Karpas-422 (cell line): ENCODE measurements around the gene SEMA5B. TPM values are rescaled to one million over a fixed set of nuclear protein-coding genes. Genes with fewer than 3 reads are reported as not detected.

Source experiments
- DNase-seq: peaks from one replicate; pipeline ENCODE4 v3.0.0-alpha.2; 2015
- H2AFZ ChIP-seq: fragments of 200-600 bp; sonication (generic); 2 replicates; pipeline ENCODE4 v1.6.1; 2014; ENCODE audit warnings: antibody characterized with exemption, low read length, mixed read lengths
- H3K27ac ChIP-seq: fragments of 200-600 bp; sonication (generic); 2 replicates; pipeline ENCODE4 v1.5.1; 2014; ENCODE audit warnings: mild to moderate bottlenecking, low read length, moderate library complexity
- H3K27me3 ChIP-seq: fragments of 200-600 bp; sonication (generic); 2 replicates; pipeline ENCODE4 v1.6.1; 2014; ENCODE audit warnings: low read length, mixed read lengths
- H3K36me3 ChIP-seq: fragments of 200-600 bp; sonication (generic); 2 replicates; pipeline ENCODE4 v1.6.1; 2014; ENCODE audit warnings: low read length, mixed read lengths; ENCODE audit not compliant: insufficient read depth
- H3K4me1 ChIP-seq: fragments of 200-600 bp; sonication (generic); 2 replicates; pipeline ENCODE4 v1.6.1; 2014; ENCODE audit warnings: mild to moderate bottlenecking, low read length, mixed read lengths
- H3K4me2 ChIP-seq: fragments of 200-600 bp; sonication (generic); 2 replicates; pipeline ENCODE4 v1.6.1; 2014; ENCODE audit warnings: low read length, low read depth, mild to moderate bottlenecking; ENCODE audit not compliant: poor library complexity, severe bottlenecking
- H3K4me3 ChIP-seq: fragments of 200-600 bp; sonication (generic); 2 replicates; pipeline ENCODE4 v1.5.1; 2014; ENCODE audit warnings: mild to moderate bottlenecking, antibody characterized with exemption, low read length, mixed read lengths
- H3K79me2 ChIP-seq: fragments of 200-600 bp; sonication (generic); 2 replicates; pipeline ENCODE4 v1.6.1; 2014; ENCODE audit warnings: mild to moderate bottlenecking, low read length, mixed read lengths
- H3K9ac ChIP-seq: fragments of 200-600 bp; sonication (generic); 2 replicates; pipeline ENCODE4 v1.6.0; 2014; ENCODE audit warnings: low read length
- H3K9me2 ChIP-seq: fragments of 200-600 bp; sonication (generic), shearing (Covaris generic); replicated peaks from 2 replicates; pipeline ENCODE4 v1.6.0; 2014; ENCODE audit warnings: mild to moderate bottlenecking, low read length, moderate library complexity; ENCODE audit not compliant: insufficient read depth
- H3K9me3 ChIP-seq: fragments of 300-700, 200-600 bp; sonication (generic); 2 replicates; pipeline ENCODE4 v1.6.1; 2014; ENCODE audit warnings: low read length, mixed read lengths
- H4K20me1 ChIP-seq: fragments of 200-600 bp; sonication (generic); 2 replicates; pipeline ENCODE4 v1.6.1; 2014; ENCODE audit warnings: mild to moderate bottlenecking, antibody characterized with exemption, low read length, low read depth; ENCODE audit not compliant: insufficient read depth
- total RNA-seq: library from RNA; depleted of rRNA; stranded (reverse); fragments of >200 nt; shearing (Covaris generic); gene quantifications from 2 replicates; pipeline ENCODE4 v1.2.3, GENCODE V29; 2014; ENCODE audit warnings: low replicate concordance

The SEMA5B gene
- total RNA-seq, 1 experiment from 2014 or later, result not detected

DNA sequence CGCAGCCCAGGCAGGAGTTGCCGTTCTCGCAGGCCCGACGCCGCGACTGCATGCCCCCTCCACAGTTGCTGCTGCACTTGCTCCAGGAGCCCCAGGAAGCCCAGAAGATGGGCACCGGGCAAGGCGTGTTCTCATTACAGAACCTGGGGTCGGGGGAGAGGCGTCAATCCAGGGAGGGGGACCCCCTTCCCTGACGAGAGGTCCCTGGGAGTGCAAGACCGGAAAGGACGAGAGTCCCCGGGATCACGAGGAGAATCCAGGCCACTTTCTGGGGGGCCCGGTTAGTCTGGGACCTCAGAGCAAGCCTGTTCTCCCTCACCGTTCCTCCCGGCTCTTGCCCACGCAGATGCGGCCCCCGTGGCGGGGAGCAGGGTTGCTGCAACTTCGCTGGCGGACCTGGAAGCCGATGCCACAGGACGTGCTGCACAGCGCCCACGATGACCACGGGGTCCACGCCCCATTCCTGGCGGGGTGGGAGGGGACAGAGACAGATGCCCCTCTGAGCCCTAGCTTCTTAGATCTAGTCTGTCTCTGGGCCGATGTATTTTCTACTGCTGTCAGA, 113.9 kb downstream of the SEMA5B start:
- Histone ChIP-seq H3K9me3 (no peaks in the 10 kb centered on the region), H3K4me3 (no peak overlapping the region), H3K36me3 (no peaks in the 10 kb centered on the region), H2AFZ (no peak overlapping the region), H3K27me3 (no peaks in the 10 kb centered on the region), H3K79me2 (no peaks in the 10 kb centered on the region), H3K27ac (no peak overlapping the region), H3K9ac (no peak overlapping the region), H3K4me2 (no peak overlapping the region), H4K20me1 (no peaks in the 10 kb centered on the region), H3K4me1 (no peaks in the 10 kb centered on the region), H3K9me2 (no peaks in the 10 kb centered on the region)
- DNase-seq, result no peak

DNA sequence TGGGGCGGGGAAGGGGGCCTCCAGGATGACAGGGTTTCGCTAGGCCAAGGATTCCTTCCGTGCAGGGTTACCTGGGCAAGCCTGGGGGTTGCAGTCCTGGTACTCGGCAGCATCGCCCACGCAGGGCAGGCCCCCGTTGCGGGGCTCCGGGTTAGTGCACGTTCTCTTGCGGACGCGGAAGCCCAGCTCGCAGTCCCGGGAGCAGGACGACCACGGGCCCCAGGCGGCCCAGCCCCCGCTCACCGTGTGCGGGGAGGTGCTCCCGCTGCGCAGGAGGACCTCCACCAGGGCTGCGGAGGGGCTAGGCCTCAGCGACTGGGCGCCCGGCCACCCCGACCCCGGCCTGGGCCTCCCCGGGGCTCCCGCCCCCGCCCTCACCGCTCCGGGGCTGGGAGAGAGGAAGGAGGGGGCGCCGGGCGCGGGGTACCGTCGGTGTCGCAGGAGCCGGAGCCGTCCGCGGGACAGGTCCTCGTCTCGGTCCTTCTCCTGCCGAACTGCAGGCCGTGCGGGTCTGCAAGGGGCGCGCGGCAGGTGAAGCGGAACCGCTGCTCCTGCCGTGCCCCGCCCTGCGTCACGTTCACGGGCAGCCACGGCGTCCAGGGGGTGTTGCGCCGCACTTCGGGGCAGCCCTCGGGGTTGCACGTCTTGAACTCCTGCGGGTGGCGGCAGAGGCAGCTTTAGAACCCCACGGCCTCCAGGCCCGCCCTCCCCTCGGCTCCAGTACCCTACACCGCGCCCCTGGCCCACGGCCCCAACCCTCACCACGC, 114.6 kb downstream of the SEMA5B start:
- no peak overlapping the region for H3K9ac ChIP-seq
- H3K79me2 ChIP-seq, result no peaks in the 10 kb centered on the region
- no peaks in the 10 kb centered on the region for H3K9me3 ChIP-seq
- no peaks in the 10 kb centered on the region for H3K4me1 ChIP-seq
- H3K27me3 ChIP-seq, result no peaks in the 10 kb centered on the region
- DNase-seq, result no peak
- no peaks in the 10 kb centered on the region for H3K36me3 ChIP-seq
- no peak overlapping the region for H3K4me3 ChIP-seq
- no peaks in the 10 kb centered on the region for H3K9me2 ChIP-seq
- no peak overlapping the region for H3K27ac ChIP-seq
- no peaks in the 10 kb centered on the region for H4K20me1 ChIP-seq
- H2AFZ ChIP-seq, result no peak overlapping the region
- H3K4me2 ChIP-seq, result no peak overlapping the region

DNA sequence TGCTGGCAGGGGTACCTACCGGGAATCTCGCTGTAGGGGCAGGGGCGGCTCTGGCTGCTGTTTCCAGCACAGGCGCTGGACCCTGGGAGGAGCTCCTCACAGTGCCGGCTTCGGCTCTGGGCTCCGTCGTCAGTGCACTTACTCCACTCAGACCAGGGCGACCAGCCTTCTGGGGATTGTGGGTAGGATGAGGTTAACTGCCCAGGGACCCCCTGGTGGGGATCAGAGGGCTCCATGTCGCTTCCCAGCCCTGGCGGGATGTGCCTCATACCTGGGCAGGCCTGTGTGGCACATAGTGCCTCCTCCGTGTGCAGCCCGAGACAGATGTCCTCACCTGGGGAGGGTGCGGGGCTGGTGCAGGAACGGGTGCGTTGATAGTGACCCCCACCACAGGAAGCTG, 115.7 kb downstream of the SEMA5B start:
- DNase-seq, result no peak
- Histone ChIP-seq H4K20me1 (no peaks in the 10 kb centered on the region), H3K27ac (no peak overlapping the region), H3K27me3 (no peaks in the 10 kb centered on the region), H3K4me2 (no peak overlapping the region), H3K9me2 (no peaks in the 10 kb centered on the region), H3K79me2 (no peaks in the 10 kb centered on the region), H3K9me3 (no peaks in the 10 kb centered on the region), H3K4me3 (no peak overlapping the region), H3K9ac (no peak overlapping the region), H3K4me1 (no peaks in the 10 kb centered on the region), H2AFZ (no peak overlapping the region), H3K36me3 (no peaks in the 10 kb centered on the region)

DNA sequence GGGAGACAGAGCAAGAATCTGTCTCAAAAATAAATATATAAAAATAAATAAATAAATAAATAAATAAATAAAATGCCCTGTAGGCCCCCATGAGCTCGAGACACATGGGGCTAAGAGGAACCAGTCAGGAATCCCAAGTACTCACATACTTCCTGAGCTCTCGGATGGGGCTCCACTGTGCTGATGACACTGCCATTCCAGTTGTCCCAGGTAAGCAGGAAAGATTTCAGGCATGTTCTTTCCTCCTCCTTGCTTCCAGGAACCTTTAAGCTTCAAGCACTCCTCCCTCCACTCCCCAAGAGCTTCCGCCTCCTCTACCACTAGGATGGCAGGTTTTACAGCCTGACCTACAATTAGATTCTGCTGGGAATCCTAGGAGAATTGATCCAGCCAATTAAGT, 119.3 kb downstream of the SEMA5B start:
- Histone ChIP-seq H3K4me1 (no peaks in the 10 kb centered on the region), H3K4me2 (no peak overlapping the region), H3K9me3 (no peaks in the 10 kb centered on the region)

DNA sequence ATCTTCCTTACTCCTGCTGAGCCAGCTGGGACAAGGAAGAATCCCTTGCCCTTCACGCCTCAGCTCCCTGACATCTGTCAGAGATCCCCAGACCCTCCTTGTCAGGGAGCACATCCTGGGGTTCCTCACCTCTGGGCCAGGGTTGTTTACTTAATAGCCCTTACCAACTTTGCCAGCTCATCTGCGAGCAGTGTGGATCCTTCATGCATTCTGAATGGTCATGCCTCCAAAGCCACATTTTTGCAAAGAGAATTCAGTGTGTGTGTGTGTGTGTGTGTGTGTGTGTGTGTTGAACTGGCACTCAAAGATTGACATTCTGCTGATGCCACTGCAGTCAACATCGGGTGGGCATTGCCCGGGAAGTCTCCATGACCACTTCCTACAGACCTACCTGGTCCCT, 120.1 kb downstream of the SEMA5B start:
- H3K4me1 ChIP-seq, result no peaks in the 10 kb centered on the region
- H3K9ac ChIP-seq, result no peak overlapping the region
- no peaks in the 10 kb centered on the region for H3K27me3 ChIP-seq
- H3K9me3 ChIP-seq, result no peaks in the 10 kb centered on the region
- H4K20me1 ChIP-seq, result no peaks in the 10 kb centered on the region
- no peak for DNase-seq
- no peaks in the 10 kb centered on the region for H3K79me2 ChIP-seq
- H3K4me3 ChIP-seq, result no peak overlapping the region
- no peak overlapping the region for H3K27ac ChIP-seq
- no peak overlapping the region for H3K4me2 ChIP-seq
- H3K9me2 ChIP-seq, result no peaks in the 10 kb centered on the region
- no peak overlapping the region for H2AFZ ChIP-seq
- no peaks in the 10 kb centered on the region for H3K36me3 ChIP-seq

More for the DNA sequence above, 119.3 kb downstream of the SEMA5B start:
- Histone ChIP-seq H3K79me2 (no peaks in the 10 kb centered on the region), H3K36me3 (no peaks in the 10 kb centered on the region), H3K4me3 (no peak overlapping the region), H4K20me1 (no peaks in the 10 kb centered on the region), H2AFZ (no peak overlapping the region), H3K9ac (no peak overlapping the region), H3K9me2 (no peaks in the 10 kb centered on the region), H3K27me3 (no peaks in the 10 kb centered on the region), H3K27ac (no peak overlapping the region)
- no peak for DNase-seq

DNA sequence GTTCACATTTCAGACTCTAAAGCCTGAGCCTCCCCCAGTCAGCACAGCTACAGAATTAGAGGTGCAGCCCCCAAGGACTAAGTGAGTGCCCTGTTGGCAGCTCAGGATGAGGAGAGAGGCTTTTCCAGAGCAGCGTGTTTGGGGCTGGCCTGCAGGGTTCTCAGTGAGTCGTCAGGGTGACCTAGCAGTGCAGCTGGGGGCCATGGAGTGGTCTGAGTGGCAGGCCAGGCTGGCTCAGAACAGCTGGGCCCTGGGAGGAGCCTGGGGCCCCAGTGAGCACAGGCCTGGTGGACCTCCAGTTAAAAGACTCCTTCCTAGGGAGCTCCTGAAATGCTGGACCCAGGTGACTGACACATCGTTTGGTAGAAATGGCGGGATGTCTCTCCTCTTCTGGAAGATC, 124.4 kb downstream of the SEMA5B start:
- Histone ChIP-seq H3K4me2 (no peak overlapping the region), H3K27ac (no peak overlapping the region), H3K4me1 (no peaks in the 10 kb centered on the region), H3K27me3 (no peaks in the 10 kb centered on the region), H4K20me1 (no peaks in the 10 kb centered on the region), H3K36me3 (no peaks in the 10 kb centered on the region), H3K9me3 (no peaks in the 10 kb centered on the region), H3K9me2 (no peaks in the 10 kb centered on the region), H3K79me2 (no peaks in the 10 kb centered on the region), H2AFZ (no peak overlapping the region), H3K9ac (no peak overlapping the region), H3K4me3 (no peak overlapping the region)
- no peak for DNase-seq

DNA sequence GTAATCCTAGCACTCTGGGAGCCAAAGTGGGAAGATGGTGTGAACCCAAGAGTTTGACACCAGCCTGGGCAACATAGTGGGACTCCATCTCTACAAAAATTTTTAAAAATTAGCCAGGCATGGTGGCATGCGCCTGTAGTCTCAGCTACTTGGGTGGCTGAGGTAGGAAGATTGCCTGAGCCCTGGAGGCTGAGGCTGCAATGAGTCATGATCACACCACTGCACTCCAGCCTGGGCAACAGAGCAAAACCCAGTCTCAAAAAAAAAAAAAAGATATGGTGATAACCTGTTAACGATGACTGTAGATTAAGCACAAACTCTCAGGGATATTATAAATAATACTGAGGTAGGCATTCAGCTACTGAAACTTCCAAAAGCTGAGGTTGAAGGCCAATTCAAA, 125.2 kb downstream of the SEMA5B start:
- H4K20me1 ChIP-seq, result no peaks in the 10 kb centered on the region
- H3K9me3 ChIP-seq, result no peaks in the 10 kb centered on the region
- no peak for DNase-seq
- no peak overlapping the region for H3K9ac ChIP-seq
- no peaks in the 10 kb centered on the region for H3K27me3 ChIP-seq
- no peak overlapping the region for H3K4me3 ChIP-seq
- H3K36me3 ChIP-seq, result no peaks in the 10 kb centered on the region
- no peaks in the 10 kb centered on the region for H3K4me1 ChIP-seq
- no peaks in the 10 kb centered on the region for H3K9me2 ChIP-seq
- H3K4me2 ChIP-seq, result no peak overlapping the region
- H2AFZ ChIP-seq, result no peak overlapping the region
- no peaks in the 10 kb centered on the region for H3K79me2 ChIP-seq
- no peak overlapping the region for H3K27ac ChIP-seq

DNA sequence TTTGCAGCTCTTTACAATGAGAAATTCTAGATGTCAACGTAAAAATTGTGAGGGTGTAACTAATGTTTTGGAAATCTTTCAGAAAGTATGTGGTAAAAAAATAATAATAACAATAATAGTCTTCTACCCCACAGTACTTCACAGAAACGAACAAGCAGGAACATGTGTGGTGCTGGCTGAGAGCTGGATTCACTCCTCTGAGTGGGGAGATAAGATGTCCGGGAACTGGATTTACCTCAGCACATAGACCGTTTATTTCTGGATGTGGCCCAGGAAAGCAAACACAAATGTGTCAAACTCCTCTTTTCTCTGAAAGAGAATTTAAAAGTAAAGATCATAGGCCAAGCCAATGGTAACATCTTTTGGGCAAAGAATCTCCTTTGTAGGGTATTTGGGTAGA, 129.3 kb downstream of the SEMA5B start:
- H3K27ac ChIP-seq, result no peak overlapping the region
- no peak overlapping the region for H3K4me2 ChIP-seq
- no peaks in the 10 kb centered on the region for H3K4me1 ChIP-seq
- no peak overlapping the region for H2AFZ ChIP-seq
- H3K79me2 ChIP-seq, result no peaks in the 10 kb centered on the region
- no peak overlapping the region for H3K4me3 ChIP-seq
- no peaks in the 10 kb centered on the region for H3K9me3 ChIP-seq
- no peaks in the 10 kb centered on the region for H4K20me1 ChIP-seq
- DNase-seq, result no peak
- no peaks in the 10 kb centered on the region for H3K9me2 ChIP-seq
- no peak overlapping the region for H3K9ac ChIP-seq
- no peaks in the 10 kb centered on the region for H3K36me3 ChIP-seq
- no peaks in the 10 kb centered on the region for H3K27me3 ChIP-seq
